DLD1 (cell line): ENCODE measurements around the gene COG5.
"Not testable (repeated sequence)": the region's sequence is repeated elsewhere in the genome, so short reads cannot be mapped to it uniquely, and the experiment has no call there.

ENCODE experiments used
- in situ Hi-C: cut with HindIII; loops from 2 replicates; pipeline ENCODE4 v1.10.0; 2017; ENCODE audit warnings: low sequenced_read_pairs

The COG5 gene

GRCh38 chr7:107291434-107291833 is 272.3 kb downstream of the COG5 start:
- in situ Hi-C loops = no loop called here

GRCh38 chr7:107286751-107287621 is 276.7 kb downstream of the COG5 start:
- in situ Hi-C loops = no loop called here

- in situ Hi-C loops = no loop called here
These were observed 278.7 kb downstream of the COG5 start for GRCh38 chr7:107284911-107285479.

GRCh38 chr7:107277331-107277730 is 286.4 kb downstream of the COG5 start:
- in situ Hi-C loops = no loop called here

- in situ Hi-C loops = no loop called here
These were observed 287.4 kb downstream of the COG5 start for GRCh38 chr7:107276220-107276827.

- in situ Hi-C loops = no loop called here
These were observed 289.2 kb downstream of the COG5 start for GRCh38 chr7:107274506-107274905.

- in situ Hi-C loops = no loop called here
These were observed 293.9 kb downstream of the COG5 start for GRCh38 chr7:107269790-107270189.

GRCh38 chr7:107268594-107268993 is 295.1 kb downstream of the COG5 start:
- in situ Hi-C loops = no loop called here

- in situ Hi-C loops = no loop called here
These were observed 296.6 kb downstream of the COG5 start for GRCh38 chr7:107267138-107267537.

- in situ Hi-C loops = no loop called here
These were observed 299.0 kb downstream of the COG5 start for GRCh38 chr7:107264723-107265122.

- in situ Hi-C loops = no loop called here
These were observed 300.9 kb downstream of the COG5 start for GRCh38 chr7:107262857-107263256.

- in situ Hi-C loops = no loop called here
These were observed 305.0 kb downstream of the COG5 start for GRCh38 chr7:107258737-107259136.

GRCh38 chr7:107255602-107256001 is 308.1 kb downstream of the COG5 start:
- in situ Hi-C loops = no loop called here

GRCh38 chr7:107254398-107254985 is 309.2 kb downstream of the COG5 start:
- in situ Hi-C loops = no loop called here

- in situ Hi-C loops = no loop called here
These were observed 310.1 kb downstream of the COG5 start for GRCh38 chr7:107253599-107253998.

GRCh38 chr7:107251963-107252362 is 311.8 kb downstream of the COG5 start:
- in situ Hi-C loops = no loop called here

GRCh38 chr7:107248551-107249316 is 315.0 kb downstream of the COG5 start:
- in situ Hi-C loops = no loop called here

GRCh38 chr7:107246836-107247235 is 316.9 kb downstream of the COG5 start:
- in situ Hi-C loops = not testable (repeated sequence)

GRCh38 chr7:107244613-107245012 is 319.1 kb downstream of the COG5 start:
- in situ Hi-C loops = no loop called here

GRCh38 chr7:107242267-107242666 is 321.5 kb downstream of the COG5 start:
- in situ Hi-C loops = no loop called here

GRCh38 chr7:107237451-107237850 is 326.3 kb downstream of the COG5 start:
- in situ Hi-C loops = no loop called here
